ENCODE data around the gene BSN. TPM values are rescaled to one million over a fixed set of nuclear protein-coding genes. Genes with fewer than 3 reads are reported as not detected.

BSN gene
- total and polyA plus RNA-seq, 2 of the 4 experiments (the other 2 are of a cell fraction), result under 0.01 to 0.03 TPM

- in situ Hi-C loops (cut with MboI; ENCODE audit: low sequenced_read_pairs) (no loop called here), dilution Hi-C loops (cut with HindIII; ENCODE audit: low sequenced_read_pairs, unreplicated experiment) (no loop called here), intact Hi-C loops (cut with micrococcal nuclease) (no loop called here)
- ChIA-PET CTCF (no interaction called here), POLR2A (ENCODE audit: unreplicated experiment) (no interaction called here)
- Histone ChIP-seq H3K9ac (ENCODE audit: low read depth, low read length) (no peak overlapping the region), H3K36me3 (ENCODE audit: control insufficient read depth, insufficient read depth, low read length) (peaks cover 1% of the 10 kb centered on the region; the same call in 1 of the 2 replicates), H4K20me1 (ENCODE audit: insufficient read depth, low read length) (0 out of 2 replicates have a peak, but pooled peaks cover 4% of the 10 kb centered on the region), H3K27ac (ENCODE audit: insufficient read depth, low read length) (no peak overlapping the region), H2BK5ac (ENCODE audit: low read depth, low read length, poor library complexity, severe bottlenecking) (no peak overlapping the region), H4K8ac (ENCODE audit: low read depth in 2 of 2, low read length in 2 of 2) (no peak overlapping the region), H3K27me3 (ENCODE audit: control insufficient read depth, insufficient read depth, low read length) (no peaks in the 10 kb centered on the region), H3K56ac (ENCODE audit: extremely low read depth, insufficient read depth, low read length) (no peak overlapping the region), H4K91ac (ENCODE audit: insufficient read depth, low read depth, low read length) (no peak overlapping the region), H3K14ac (replicated peaks; ENCODE audit: low read depth, low read length) (no peak overlapping the region), H2AK9ac (replicated peaks; ENCODE audit: low read depth, low read length, poor library complexity) (no peak overlapping the region), H4K5ac (ENCODE audit: low read depth, low read length) (no peak overlapping the region), H2BK120ac (ENCODE audit: low read depth, low read length) (no peak overlapping the region), H3K4me1 (ENCODE audit: control insufficient read depth, insufficient read depth, low read length) (no peaks in the 10 kb centered on the region), H2BK20ac (ENCODE audit: low read depth, low read length) (no peak overlapping the region), H3K9me3 (ENCODE audit: control insufficient read depth, insufficient read depth, low read length) (no peaks in the 10 kb centered on the region), H3K4ac (ENCODE audit: low read depth, low read length) (no peak overlapping the region), H2AFZ (replicated peaks; ENCODE audit: low read length, poor library complexity) (no peak overlapping the region), H3K4me2 (ENCODE audit: low read depth, low read length) (no peak overlapping the region), H2AK5ac (ENCODE audit: low read depth, low read length) (no peak overlapping the region), H3K4me3 (ENCODE audit: insufficient read depth, low read depth, low read length) (no peak overlapping the region), H3K18ac (ENCODE audit: low read depth, low read length) (no peak overlapping the region), H3K9me1 (ENCODE audit: insufficient read depth, low read length) (peaks cover 10% of the 10 kb centered on the region), H3K79me1 (ENCODE audit: low read depth in 1 of 2, low read length in 2 of 2) (peaks cover 4 to 35% of the 10 kb centered on the region in 2 experiments; a peak in 3 of 4 replicates), H2BK15ac (ENCODE audit: low read depth, low read length) (no peak overlapping the region), H3K23ac (ENCODE audit: low read depth, low read length) (no peak overlapping the region)
- ATAC-seq (ENCODE audit: low read depth) (no peak), DNase-seq (no peak)
- 80% methylated on average over 1 of the region's 6 CpGs; no CpG with 5 or more reads in 1 of the 2 experiments for WGBS, 2 experiments (ENCODE audit: extremely low coverage in 2 of 2, insufficient read length in 1 of 2)
- BruUV-seq (replicated peaks), result no TSS peak
- TF ChIP-seq RCOR1 (IDR thresholded peaks at IDR 0.05; ENCODE audit: insufficient replicate concordance, low read length), result no peak
- TF ChIP-seq SMC3 (IDR thresholded peaks at IDR 0.05; ENCODE audit: low read depth, low read length), result no peak
- no peak for TF ChIP-seq RFX5 (IDR thresholded peaks at IDR 0.05; ENCODE audit: low read depth, low read length)
- TF ChIP-seq FOS (IDR thresholded peaks at IDR 0.05; ENCODE audit: low read depth, low read length), result no peak
- no peak for TF ChIP-seq MXI1 (IDR thresholded peaks at IDR 0.05; ENCODE audit: borderline replicate concordance, low read depth, low read length)
- no peak for TF ChIP-seq CTCF (conservative IDR thresholded peaks at IDR 0.05; ENCODE audit: low read depth, low read length)
- TF ChIP-seq POLR2A (IDR thresholded peaks at IDR 0.05; ENCODE audit: low read depth, low read length), result no peak
- no peak for TF ChIP-seq MAFK (IDR thresholded peaks at IDR 0.05; ENCODE audit: low read depth, low read length)
Observed at GRCh38 chr3:49519296-49519695, 35.0 kb upstream of the BSN start.

Data from IMR-90 (cell line).